WERI-Rb-1 (cell line): ENCODE measurements around the gene CELSR1.

Experiments
- DNase-seq: peaks from one replicate; pipeline ENCODE4 v3.0.0-alpha.2; 2020
- H3K27ac ChIP-seq: fragments of 250-450 bp; sonication (Bioruptor Pico); 2 replicates; pipeline ENCODE4 v1.5.1; 2020; ENCODE audit warnings: mild to moderate bottlenecking, moderate library complexity
- H3K27me3 ChIP-seq: fragments of 250-450 bp; sonication (Bioruptor Pico); 2 replicates; pipeline ENCODE4 v1.5.1; 2021; ENCODE audit warnings: mild to moderate bottlenecking, low read depth, moderate library complexity; ENCODE audit not compliant: insufficient read depth, severe bottlenecking
- H3K36me3 ChIP-seq: fragments of 250-450 bp; sonication (Bioruptor Pico); 2 replicates; pipeline ENCODE4 v1.5.1; 2020; ENCODE audit warnings: mild to moderate bottlenecking, moderate library complexity
- H3K4me3 ChIP-seq: 2 replicates; pipeline ENCODE4 v1.5.1; 2011; ENCODE audit warnings: low read depth, mild to moderate bottlenecking, control low read depth, low read length
- H3K9me3 ChIP-seq: fragments of 250-450 bp; sonication (Bioruptor Pico); 2 replicates; pipeline ENCODE4 v1.5.1; 2021; ENCODE audit warnings: mild to moderate bottlenecking, moderate library complexity; ENCODE audit not compliant: severe bottlenecking
- CTCF ChIP-seq: IDR thresholded peaks from 2 replicates; pipeline ENCODE4 v1.5.1; 2011; ENCODE audit warnings: low read depth, mild to moderate bottlenecking, control low read depth, inconsistent platforms, low read length

CELSR1 gene

GRCh38 chr22:46362203-46362933, 175.1 kb downstream of the CELSR1 start:
- DNase-seq: no peak
- Histone ChIP-seq H3K27ac (no peak overlapping the region), H3K36me3 (peaks cover 7% of the 10 kb centered on the region; the same call in 1 of the 2 replicates), H3K4me3 (no peak overlapping the region), H3K9me3 (no peaks in the 10 kb centered on the region), H3K27me3 (no peaks in the 10 kb centered on the region)
- no peak for TF ChIP-seq CTCF

- H3K27me3 ChIP-seq: no peaks in the 10 kb centered on the region
- TF ChIP-seq CTCF: no peak
- H3K27ac ChIP-seq: no peak overlapping the region
- peaks cover 13% of the 10 kb centered on the region; the same call in 1 of the 2 replicates for H3K36me3 ChIP-seq
- no peaks in the 10 kb centered on the region for H3K9me3 ChIP-seq
- DNase-seq: no peak
- no peak overlapping the region for H3K4me3 ChIP-seq
Measured at GRCh38 chr22:46361826-46362202, 175.6 kb downstream of the CELSR1 start.

- TF ChIP-seq CTCF: no peak
- no peak overlapping the region for H3K4me3 ChIP-seq
- DNase-seq: no peak
- no peaks in the 10 kb centered on the region for H3K9me3 ChIP-seq
- H3K36me3 ChIP-seq: peaks cover 22% of the 10 kb centered on the region
- no peaks in the 10 kb centered on the region for H3K27me3 ChIP-seq
- H3K27ac ChIP-seq: no peak overlapping the region
Measured at GRCh38 chr22:46360891-46361290, 176.5 kb downstream of the CELSR1 start.

- Histone ChIP-seq H3K36me3 (peaks cover 30% of the 10 kb centered on the region), H3K27ac (no peak overlapping the region), H3K9me3 (no peaks in the 10 kb centered on the region), H3K4me3 (no peak overlapping the region), H3K27me3 (no peaks in the 10 kb centered on the region)
- no peak for TF ChIP-seq CTCF
- no peak for DNase-seq
Measured at GRCh38 chr22:46360097-46360496, 177.3 kb downstream of the CELSR1 start.

GRCh38 chr22:46359362-46359761, 178.1 kb downstream of the CELSR1 start:
- no peaks in the 10 kb centered on the region for H3K9me3 ChIP-seq
- DNase-seq: no peak
- no peak for TF ChIP-seq CTCF
- no peaks in the 10 kb centered on the region for H3K27me3 ChIP-seq
- no peak overlapping the region for H3K27ac ChIP-seq
- H3K36me3 ChIP-seq: peaks cover 33% of the 10 kb centered on the region
- H3K4me3 ChIP-seq: no peak overlapping the region

GRCh38 chr22:46358766-46359165, 178.7 kb downstream of the CELSR1 start:
- Histone ChIP-seq H3K36me3 (peaks cover 37% of the 10 kb centered on the region), H3K27ac (no peak overlapping the region)
- no peak for TF ChIP-seq CTCF

More at GRCh38 chr22:46358766-46359165, 178.7 kb downstream of the CELSR1 start:
- no peaks in the 10 kb centered on the region for H3K9me3 ChIP-seq
- no peaks in the 10 kb centered on the region for H3K27me3 ChIP-seq
- H3K4me3 ChIP-seq: no peak overlapping the region
- no peak for DNase-seq
